GM12873 (cell line): Measurements from ENCODE around the gene IGFBP4.

Experiments used
- CTCF ChIP-seq: IDR thresholded peaks from 2 replicates; pipeline ENCODE4 v1.5.1; 2012; ENCODE audit warnings: low read depth, mild to moderate bottlenecking, moderate library complexity, low read length, control low read depth; ENCODE audit not compliant: insufficient read depth; ENCODE audit errors: missing control alignments

The IGFBP4 gene

GRCh38 chr17:40506786-40507185 lies 63.5 kb downstream of the IGFBP4 start:
- TF ChIP-seq CTCF: no peak
